KOPT-K1 (cell line): ENCODE measurements around the gene PPP1R3E.

Experiments used
- H3K27ac ChIP-seq: fragments of 200-600 bp; sonication (generic); 2 replicates; pipeline ENCODE4 v1.5.1; 2016; ENCODE audit warnings: antibody characterized with exemption, mild to moderate bottlenecking, low read depth, low read length; ENCODE audit not compliant: poor library complexity, severe bottlenecking
- H3K36me3 ChIP-seq: fragments of 200-600 bp; sonication (generic); 2 replicates; pipeline ENCODE4 v1.5.1; 2017; ENCODE audit warnings: antibody characterized with exemption, mild to moderate bottlenecking, low read length, moderate library complexity; ENCODE audit not compliant: insufficient read depth
- H3K9me3 ChIP-seq: fragments of 200-600 bp; sonication (generic); 2 replicates; pipeline ENCODE4 v1.5.1; 2017; ENCODE audit warnings: antibody characterized with exemption, low read length, mild to moderate bottlenecking; ENCODE audit not compliant: insufficient read depth, poor library complexity, severe bottlenecking

PPP1R3E gene

GRCh38 chr14:23249824-23250223 is 52.8 kb downstream of the PPP1R3E start:
- Histone ChIP-seq H3K27ac (no peak overlapping the region), H3K36me3 (no peaks in the 10 kb centered on the region), H3K9me3 (no peaks in the 10 kb centered on the region)

- Histone ChIP-seq H3K36me3 (no peaks in the 10 kb centered on the region), H3K27ac (no peak overlapping the region), H3K9me3 (no peaks in the 10 kb centered on the region)
Measured at GRCh38 chr14:23248601-23249000, 54.1 kb downstream of the PPP1R3E start.
